ENCODE data around the gene PAX1. TPM values are rescaled to one million over a fixed set of nuclear protein-coding genes. Genes with fewer than 3 reads are reported as not detected.

PAX1 gene
- total and polyA plus RNA-seq, 8 donors = not detected

DNA sequence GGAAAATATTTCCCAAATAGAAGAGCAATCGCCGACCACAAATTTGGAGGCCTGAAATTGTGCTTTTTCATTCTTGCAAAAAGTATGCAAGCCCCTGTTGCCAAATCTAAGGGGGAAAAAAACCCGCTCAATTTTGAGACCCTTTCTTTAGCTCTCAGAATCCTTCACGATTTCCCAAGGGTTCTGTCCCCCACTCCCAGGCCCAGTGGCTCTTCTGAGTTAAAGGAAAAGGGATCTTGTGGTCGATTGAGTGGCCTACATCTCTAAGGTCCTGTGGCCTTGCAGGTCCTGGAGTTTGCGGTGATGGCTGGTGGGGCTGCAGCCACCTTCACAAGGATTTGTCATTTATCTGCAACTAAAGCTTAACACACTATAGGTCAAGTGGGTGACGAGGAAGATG, 1.8 kb downstream of the PAX1 start:
- no peak overlapping the region for H3K27ac ChIP-seq
- DNase-seq (no peak), FAIRE-seq (no peak), ATAC-seq (no peak)
- no peaks in the 10 kb centered on the region for H3K36me3 ChIP-seq
- TF ChIP-seq, protein P1, sequence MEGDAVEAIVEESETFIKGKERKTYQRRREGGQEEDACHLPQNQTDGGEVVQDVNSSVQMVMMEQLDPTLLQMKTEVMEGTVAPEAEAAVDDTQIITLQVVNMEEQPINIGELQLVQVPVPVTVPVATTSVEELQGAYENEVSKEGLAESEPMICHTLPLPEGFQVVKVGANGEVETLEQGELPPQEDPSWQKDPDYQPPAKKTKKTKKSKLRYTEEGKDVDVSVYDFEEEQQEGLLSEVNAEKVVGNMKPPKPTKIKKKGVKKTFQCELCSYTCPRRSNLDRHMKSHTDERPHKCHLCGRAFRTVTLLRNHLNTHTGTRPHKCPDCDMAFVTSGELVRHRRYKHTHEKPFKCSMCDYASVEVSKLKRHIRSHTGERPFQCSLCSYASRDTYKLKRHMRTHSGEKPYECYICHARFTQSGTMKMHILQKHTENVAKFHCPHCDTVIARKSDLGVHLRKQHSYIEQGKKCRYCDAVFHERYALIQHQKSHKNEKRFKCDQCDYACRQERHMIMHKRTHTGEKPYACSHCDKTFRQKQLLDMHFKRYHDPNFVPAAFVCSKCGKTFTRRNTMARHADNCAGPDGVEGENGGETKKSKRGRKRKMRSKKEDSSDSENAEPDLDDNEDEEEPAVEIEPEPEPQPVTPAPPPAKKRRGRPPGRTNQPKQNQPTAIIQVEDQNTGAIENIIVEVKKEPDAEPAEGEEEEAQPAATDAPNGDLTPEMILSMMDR (IDR thresholded peaks at IDR 0.05) = no peak
- no peaks in the 10 kb centered on the region for H3K9me3 ChIP-seq
- no peak overlapping the region for H3K4me3 ChIP-seq
- H3K4me1 ChIP-seq = no peaks in the 10 kb centered on the region
- intact Hi-C loops (cut with DNase I) = no loop called here
- WGBS, 2 donors = 9 to 14% methylated on average over 7 of the region's 7 CpGs
- H3K27me3 ChIP-seq = peaks cover 0 to 65% (median 3%) of the 10 kb centered on the region in 4 donors

DNA sequence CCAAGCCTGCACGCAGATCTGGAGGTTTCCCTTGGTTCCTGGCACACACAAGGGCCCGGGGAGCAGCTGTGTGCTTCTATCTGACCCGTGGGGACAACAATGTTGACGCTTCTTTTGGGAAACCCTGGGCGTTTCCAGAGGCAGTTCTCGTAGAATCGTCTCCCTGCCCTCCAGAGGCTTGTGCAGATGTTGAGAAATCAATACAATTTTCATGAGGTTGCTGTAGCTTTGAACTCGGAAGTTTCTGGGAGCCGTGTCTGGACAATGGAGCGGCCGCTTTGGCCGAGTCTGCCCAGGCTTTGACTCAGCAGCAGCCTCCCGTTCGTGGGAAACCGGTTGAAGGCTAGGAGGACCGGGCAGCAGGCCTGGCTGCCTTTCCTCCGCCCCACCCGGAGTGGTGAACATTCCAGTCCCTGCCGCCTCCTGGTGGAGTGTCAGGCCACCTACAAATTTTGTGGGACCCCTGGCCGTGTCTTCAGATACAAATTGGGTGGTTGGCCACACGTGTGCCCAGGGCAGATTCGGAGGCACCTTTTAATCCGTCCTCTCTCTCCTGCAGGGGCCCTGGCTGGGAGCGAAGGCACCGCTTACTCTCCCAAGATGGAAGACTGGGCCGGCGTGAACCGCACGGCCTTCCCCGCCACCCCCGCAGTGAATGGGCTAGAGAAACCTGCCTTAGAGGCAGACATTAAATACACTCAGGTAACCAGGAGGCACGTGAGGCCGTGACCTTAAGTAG, 2.7 kb downstream of the PAX1 start:
- DNase-seq = no peak
- 5 to 8% methylated on average over 33 of the region's 33 CpGs for WGBS, 2 donors
- TF ChIP-seq, protein P1 (IDR thresholded peaks at IDR 0.05) = no peak
- Histone ChIP-seq H3K27ac (no peak overlapping the region), H3K4me3 (no peak overlapping the region), H3K9me3 (no peaks in the 10 kb centered on the region), H3K36me3 (no peaks in the 10 kb centered on the region), H3K27me3 (peaks cover 0 to 66% (median 3%) of the 10 kb centered on the region in 4 donors), H3K4me1 (no peaks in the 10 kb centered on the region)
- ATAC-seq = no peak
- intact Hi-C loops (cut with DNase I) = no loop called here
- no peak for FAIRE-seq

DNA sequence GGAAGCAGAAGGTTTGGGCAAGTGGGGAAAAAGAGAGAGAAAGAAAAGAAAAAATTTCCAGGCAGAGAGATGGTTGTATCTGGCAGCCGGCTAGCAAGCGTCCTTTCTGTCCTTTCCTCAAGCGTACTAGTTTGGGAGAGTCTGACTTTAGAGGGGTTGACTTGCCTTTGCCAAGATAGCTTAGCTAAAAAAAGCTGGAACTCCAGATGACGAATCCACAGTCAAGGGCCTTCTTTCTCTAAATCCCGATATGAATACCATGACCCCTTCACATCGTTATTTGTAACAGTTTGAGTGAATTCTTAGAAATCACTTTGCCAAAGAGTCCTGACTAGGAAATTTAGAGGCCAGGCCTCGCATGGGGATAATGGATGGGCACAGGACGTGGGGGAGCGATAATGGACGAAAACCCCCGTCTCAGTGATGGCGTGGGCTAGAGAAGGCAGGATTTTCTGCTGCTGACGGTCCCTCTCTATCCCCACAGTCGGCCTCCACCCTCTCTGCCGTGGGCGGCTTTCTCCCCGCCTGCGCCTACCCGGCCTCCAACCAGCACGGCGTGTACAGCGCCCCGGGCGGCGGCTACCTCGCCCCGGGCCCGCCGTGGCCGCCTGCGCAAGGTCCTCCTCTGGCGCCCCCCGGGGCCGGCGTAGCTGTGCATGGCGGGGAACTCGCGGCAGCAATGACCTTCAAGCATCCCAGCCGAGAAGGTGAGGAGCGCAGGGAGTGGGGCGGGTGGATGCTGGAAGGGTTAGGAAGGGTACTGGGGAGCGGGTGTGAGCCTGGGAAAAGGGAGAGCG, 3.5 kb downstream of the PAX1 start:
- intact Hi-C loops (cut with DNase I) = no loop called here
- H3K36me3 ChIP-seq = no peaks in the 10 kb centered on the region
- DNase-seq (peak in 1 of 6 donors; percentile 28), FAIRE-seq (no peak), ATAC-seq (no peak)
- no peak overlapping the region for H3K4me3 ChIP-seq
- no peaks in the 10 kb centered on the region for H3K9me3 ChIP-seq
- H3K27me3 ChIP-seq = peaks cover 0 to 59% (median 3%) of the 10 kb centered on the region in 4 donors
- H3K4me1 ChIP-seq = no peaks in the 10 kb centered on the region
- 4 to 5% methylated on average over 43 of the region's 43 CpGs for WGBS, 2 donors
- H3K27ac ChIP-seq = no peak overlapping the region
- TF ChIP-seq, protein P1 (IDR thresholded peaks at IDR 0.05) = no peak

DNA sequence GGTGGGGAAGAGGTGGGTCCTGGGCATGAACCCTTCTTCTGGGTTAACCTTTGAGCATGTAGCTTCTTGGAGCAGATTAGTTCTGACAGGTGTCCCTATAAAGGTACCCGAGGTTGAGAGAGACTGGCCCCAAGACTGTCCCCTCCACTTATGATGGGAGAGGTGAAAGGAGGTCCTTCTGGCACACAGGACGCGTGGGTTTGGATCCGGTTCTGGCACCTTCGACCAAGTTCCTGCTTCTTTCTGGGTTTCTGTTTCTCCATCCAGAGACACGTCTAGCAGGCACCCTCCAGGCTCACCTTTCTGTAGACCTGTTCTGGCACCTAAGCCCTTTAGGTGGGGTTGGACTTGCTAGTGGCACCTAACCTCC, 4.1 kb downstream of the PAX1 start:
- WGBS, 2 donors = 2 to 3% methylated on average over 6 of the region's 6 CpGs

More for the DNA sequence above, 4.1 kb downstream of the PAX1 start:
- Histone ChIP-seq H3K27ac (no peak overlapping the region), H3K4me3 (no peak overlapping the region), H3K27me3 (peaks cover 0 to 56% (median 3%) of the 10 kb centered on the region in 4 donors), H3K4me1 (no peaks in the 10 kb centered on the region), H3K36me3 (no peaks in the 10 kb centered on the region), H3K9me3 (no peaks in the 10 kb centered on the region)
- ATAC-seq = no peak
- intact Hi-C loops (cut with DNase I) = no loop called here
- no peak for DNase-seq
- TF ChIP-seq, protein P1 (IDR thresholded peaks at IDR 0.05) = no peak
- no peak for FAIRE-seq

Measured in pancreas (tissue), 10 donors.